ENCODE results near the gene RAB6C.
"Not testable (repeated sequence)": the region's sequence is repeated elsewhere in the genome, so short reads cannot be mapped to it uniquely, and the experiment has no call there.

The RAB6C gene

GRCh38 chr2:129979629-129980155 is at the start of gene RAB6C:
RAB6C (plus strand) TSS chr2:129979666; CDS start chr2:129980116, 450 bp downstream.
- peaks cover 77% of the 10 kb centered on the region for H3K27me3 ChIP-seq
- H3K4me3 ChIP-seq (ENCODE audit: low read depth in 1 of 2, low read length in 1 of 2); H3K36me3 ChIP-seq; H3K9me3 ChIP-seq; H3K27ac ChIP-seq; H3K4me1 ChIP-seq (ENCODE audit: control insufficient read depth in 1 of 2, insufficient read depth in 1 of 2, low read depth in 1 of 2, low read length in 1 of 2): not testable (repeated sequence)

DNA sequence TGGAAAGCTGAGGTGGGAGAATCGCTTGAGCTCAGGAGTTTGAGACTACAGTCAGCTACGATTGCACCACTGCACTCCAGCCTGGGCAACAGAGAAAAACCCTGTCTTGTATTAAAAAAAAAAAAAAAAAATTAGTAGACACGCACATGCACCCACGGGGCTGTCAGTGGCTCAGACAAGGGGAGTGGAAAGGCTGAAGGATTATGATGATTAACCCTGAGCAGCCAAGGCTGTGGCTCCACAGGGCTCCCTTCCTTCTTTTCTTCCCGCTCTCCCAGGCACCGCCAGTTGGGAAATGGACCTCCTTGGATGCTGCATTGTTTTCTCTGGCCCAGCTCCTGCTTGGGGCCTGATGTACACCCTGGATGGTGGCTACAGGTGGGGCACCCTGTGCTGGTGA is 49.0 kb upstream of the RAB6C start:
- TF ChIP-seq, protein P1, sequence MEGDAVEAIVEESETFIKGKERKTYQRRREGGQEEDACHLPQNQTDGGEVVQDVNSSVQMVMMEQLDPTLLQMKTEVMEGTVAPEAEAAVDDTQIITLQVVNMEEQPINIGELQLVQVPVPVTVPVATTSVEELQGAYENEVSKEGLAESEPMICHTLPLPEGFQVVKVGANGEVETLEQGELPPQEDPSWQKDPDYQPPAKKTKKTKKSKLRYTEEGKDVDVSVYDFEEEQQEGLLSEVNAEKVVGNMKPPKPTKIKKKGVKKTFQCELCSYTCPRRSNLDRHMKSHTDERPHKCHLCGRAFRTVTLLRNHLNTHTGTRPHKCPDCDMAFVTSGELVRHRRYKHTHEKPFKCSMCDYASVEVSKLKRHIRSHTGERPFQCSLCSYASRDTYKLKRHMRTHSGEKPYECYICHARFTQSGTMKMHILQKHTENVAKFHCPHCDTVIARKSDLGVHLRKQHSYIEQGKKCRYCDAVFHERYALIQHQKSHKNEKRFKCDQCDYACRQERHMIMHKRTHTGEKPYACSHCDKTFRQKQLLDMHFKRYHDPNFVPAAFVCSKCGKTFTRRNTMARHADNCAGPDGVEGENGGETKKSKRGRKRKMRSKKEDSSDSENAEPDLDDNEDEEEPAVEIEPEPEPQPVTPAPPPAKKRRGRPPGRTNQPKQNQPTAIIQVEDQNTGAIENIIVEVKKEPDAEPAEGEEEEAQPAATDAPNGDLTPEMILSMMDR (IDR thresholded peaks at IDR 0.05): no peak
- Histone ChIP-seq H3K27ac (no peak overlapping the region), H3K27me3 (peaks cover 49% of the 10 kb centered on the region)

DNA sequence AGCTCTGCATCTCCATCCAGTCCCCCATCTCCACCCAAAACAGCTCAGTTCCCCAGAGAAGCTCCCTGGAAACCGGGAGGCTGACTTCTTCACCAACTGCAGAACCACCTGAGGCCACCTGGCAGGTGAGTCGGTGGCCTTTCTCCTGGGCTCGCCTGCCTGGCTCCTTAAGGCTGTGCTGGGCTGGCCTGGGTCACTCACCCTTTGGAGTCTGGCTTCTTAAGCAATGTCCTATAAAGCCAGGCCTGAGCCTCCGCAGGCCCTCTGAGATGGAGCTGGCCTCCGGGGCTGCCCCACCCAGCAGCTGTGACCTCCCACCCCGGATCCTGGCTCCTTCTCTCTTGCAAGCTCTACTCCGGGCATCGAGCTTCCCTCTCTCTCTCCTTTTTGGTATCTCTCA is 46.1 kb upstream of the RAB6C start:
- not testable (repeated sequence) for H3K4me1 ChIP-seq (ENCODE audit: control insufficient read depth in 1 of 2, insufficient read depth in 1 of 2, low read depth in 1 of 2, low read length in 1 of 2); H3K36me3 ChIP-seq; H3K27ac ChIP-seq; H3K4me3 ChIP-seq (ENCODE audit: low read depth in 1 of 2, low read length in 1 of 2); H3K9me3 ChIP-seq
- H3K27me3 ChIP-seq: peaks cover 61% of the 10 kb centered on the region

More for the DNA sequence above, 49.0 kb upstream of the RAB6C start:
- Histone ChIP-seq H3K36me3 (no peaks in the 10 kb centered on the region), H3K4me1 (ENCODE audit: control insufficient read depth in 1 of 2, insufficient read depth in 1 of 2, low read depth in 1 of 2, low read length in 1 of 2) (no peaks in the 10 kb centered on the region), H3K4me3 (ENCODE audit: low read depth in 1 of 2, low read length in 1 of 2) (no peak overlapping the region), H3K9me3 (no peaks in the 10 kb centered on the region)

- no peaks in the 10 kb centered on the region for H3K36me3 ChIP-seq
- peaks cover 64% of the 10 kb centered on the region for H3K27me3 ChIP-seq
- TF ChIP-seq, protein P1 (IDR thresholded peaks at IDR 0.05): no peak
- H3K4me1 ChIP-seq (ENCODE audit: control insufficient read depth in 1 of 2, insufficient read depth in 1 of 2, low read depth in 1 of 2, low read length in 1 of 2): no peaks in the 10 kb centered on the region
- H3K27ac ChIP-seq: no peak overlapping the region
- no peak overlapping the region for H3K4me3 ChIP-seq (ENCODE audit: low read depth in 1 of 2, low read length in 1 of 2)
- no peaks in the 10 kb centered on the region for H3K9me3 ChIP-seq
These were observed 45.2 kb upstream of the RAB6C start for GRCh38 chr2:129934044-129934822.

DNA sequence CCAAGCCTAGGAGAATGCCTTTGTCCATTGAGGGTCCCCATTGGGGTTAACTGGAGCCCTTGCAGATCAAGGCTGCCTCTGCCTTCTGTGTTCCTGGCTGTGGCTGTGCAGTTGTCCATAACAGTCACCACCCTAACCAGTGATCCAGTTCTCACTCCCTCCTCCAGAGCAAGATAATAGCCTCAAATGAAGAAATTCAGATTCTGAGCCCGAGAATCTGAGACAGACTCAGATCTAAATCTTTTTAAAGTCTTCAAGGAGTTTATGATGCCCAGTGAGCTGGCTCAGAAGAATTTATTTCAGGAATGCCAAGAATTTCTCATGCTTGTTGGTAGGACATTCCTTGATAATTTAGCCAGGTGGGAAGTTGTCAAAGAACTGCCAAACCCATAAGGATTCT is 44.3 kb upstream of the RAB6C start:
- Histone ChIP-seq H3K36me3 (no peaks in the 10 kb centered on the region), H3K4me3 (ENCODE audit: low read depth in 1 of 2, low read length in 1 of 2) (no peak overlapping the region), H3K4me1 (ENCODE audit: control insufficient read depth in 1 of 2, insufficient read depth in 1 of 2, low read depth in 1 of 2, low read length in 1 of 2) (no peaks in the 10 kb centered on the region), H3K27me3 (peaks cover 64% of the 10 kb centered on the region), H3K27ac (no peak overlapping the region), H3K9me3 (no peaks in the 10 kb centered on the region)
- TF ChIP-seq, protein P1 (IDR thresholded peaks at IDR 0.05): no peak

GRCh38 chr2:129936334-129936934 is 43.0 kb upstream of the RAB6C start:
- Histone ChIP-seq H3K27me3 (peaks cover 60% of the 10 kb centered on the region), H3K4me1 (ENCODE audit: control insufficient read depth in 1 of 2, insufficient read depth in 1 of 2, low read depth in 1 of 2, low read length in 1 of 2) (no peaks in the 10 kb centered on the region), H3K9me3 (no peaks in the 10 kb centered on the region), H3K4me3 (ENCODE audit: low read depth in 1 of 2, low read length in 1 of 2) (no peak overlapping the region), H3K36me3 (no peaks in the 10 kb centered on the region), H3K27ac (no peak overlapping the region)
- TF ChIP-seq, protein P1 (IDR thresholded peaks at IDR 0.05): no peak

- not testable (repeated sequence) for H3K27ac ChIP-seq; H3K4me1 ChIP-seq (ENCODE audit: control insufficient read depth in 1 of 2, insufficient read depth in 1 of 2, low read depth in 1 of 2, low read length in 1 of 2)
These were observed 40.5 kb upstream of the RAB6C start for GRCh38 chr2:129938850-129939471.

GRCh38 chr2:129943456-129943855 is 36.0 kb upstream of the RAB6C start:
- H3K9me3 ChIP-seq: not testable (repeated sequence)

More at GRCh38 chr2:129938850-129939471, 40.5 kb upstream of the RAB6C start:
- not testable (repeated sequence) for H3K9me3 ChIP-seq; H3K36me3 ChIP-seq; H3K4me3 ChIP-seq (ENCODE audit: low read depth in 1 of 2, low read length in 1 of 2)
- H3K27me3 ChIP-seq: peaks cover 36% of the 10 kb centered on the region

More at GRCh38 chr2:129943456-129943855, 36.0 kb upstream of the RAB6C start:
- H3K27me3 ChIP-seq; H3K4me1 ChIP-seq (ENCODE audit: control insufficient read depth in 1 of 2, insufficient read depth in 1 of 2, low read depth in 1 of 2, low read length in 1 of 2); H3K4me3 ChIP-seq (ENCODE audit: low read depth in 1 of 2, low read length in 1 of 2); H3K36me3 ChIP-seq; H3K27ac ChIP-seq: not testable (repeated sequence)
